Mesodermal cell (in vitro differentiated cells): ENCODE results near the gene FLNB.

Experiments used
- H3K27ac ChIP-seq: 2 replicates; pipeline ENCODE4 v1.7.0; 2013; ENCODE audit warnings: mild to moderate bottlenecking, low read depth, low read length, moderate library complexity; ENCODE audit not compliant: severe bottlenecking
- H3K36me3 ChIP-seq: 2 replicates; pipeline ENCODE4 v1.7.1; 2013; ENCODE audit warnings: mild to moderate bottlenecking, low read length, moderate library complexity; ENCODE audit not compliant: control insufficient read depth, insufficient read depth
- H3K4me1 ChIP-seq: one replicate; pipeline ENCODE4 v1.7.1; 2013; ENCODE audit warnings: mild to moderate bottlenecking, low read length; ENCODE audit not compliant: insufficient read depth, control insufficient read depth, poor library complexity, severe bottlenecking
- H3K4me3 ChIP-seq: 2 replicates; pipeline ENCODE4 v1.7.0; 2013; ENCODE audit warnings: low read length, control low read depth, mild to moderate bottlenecking; ENCODE audit not compliant: insufficient read depth, poor library complexity, severe bottlenecking; ENCODE audit errors: extremely low read depth
- H3K9me3 ChIP-seq: 2 replicates; pipeline ENCODE4 v1.7.1; 2013; ENCODE audit warnings: mild to moderate bottlenecking, low read length, moderate library complexity; ENCODE audit not compliant: control insufficient read depth
- WGBS, 2 experiments: methylation state at CpG; one replicate each; pipeline ENCODE4 v1.1.5; 2013; ENCODE audit warnings: missing lambda C conversion rate in 2 of 2; ENCODE audit not compliant: insufficient coverage in 2 of 2; 5-methylcytosine and 5-hydroxymethylcytosine counted together

Gene FLNB

DNA sequence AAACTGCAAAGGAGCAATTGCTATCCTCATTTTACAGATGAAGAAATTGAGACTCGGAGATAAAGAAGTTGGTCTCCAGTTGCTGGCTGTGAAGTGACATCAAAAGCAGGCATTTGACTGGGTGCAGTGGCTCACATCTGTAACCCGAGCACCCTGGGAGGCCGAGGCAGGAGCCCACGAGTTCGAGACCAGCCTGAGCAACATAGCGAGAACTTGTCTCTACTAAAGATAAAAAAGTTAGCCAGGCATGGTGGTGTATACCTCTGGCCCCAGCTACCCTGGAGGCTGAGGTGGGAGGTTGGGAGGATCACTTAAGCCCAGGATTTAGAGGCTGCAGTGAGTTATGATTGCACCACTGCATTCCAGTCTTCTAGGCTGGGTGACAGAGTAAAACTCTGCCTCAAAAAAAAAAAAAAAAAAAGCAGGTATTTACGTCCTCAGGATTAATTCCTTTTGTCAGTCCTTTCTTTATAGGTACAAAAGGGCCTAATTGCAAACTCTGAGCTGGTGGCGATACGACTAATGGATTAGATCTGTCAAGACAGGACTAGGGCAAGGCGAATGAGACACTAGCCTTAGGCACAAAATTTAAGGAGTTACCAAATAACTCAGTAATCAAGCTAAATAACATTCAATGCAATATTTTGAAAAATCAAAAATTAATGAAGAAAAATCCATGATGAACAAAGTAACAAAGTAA, 208.4 kb downstream of the FLNB start:
- Histone ChIP-seq H3K4me3 (no peak overlapping the region), H3K9me3 (no peaks in the 10 kb centered on the region), H3K27ac (no peak overlapping the region), H3K36me3 (no peaks in the 10 kb centered on the region), H3K4me1 (no peaks in the 10 kb centered on the region)
- 74 to 95% methylated on average over 5 to 8 of the region's 10 CpGs for WGBS, 2 experiments

DNA sequence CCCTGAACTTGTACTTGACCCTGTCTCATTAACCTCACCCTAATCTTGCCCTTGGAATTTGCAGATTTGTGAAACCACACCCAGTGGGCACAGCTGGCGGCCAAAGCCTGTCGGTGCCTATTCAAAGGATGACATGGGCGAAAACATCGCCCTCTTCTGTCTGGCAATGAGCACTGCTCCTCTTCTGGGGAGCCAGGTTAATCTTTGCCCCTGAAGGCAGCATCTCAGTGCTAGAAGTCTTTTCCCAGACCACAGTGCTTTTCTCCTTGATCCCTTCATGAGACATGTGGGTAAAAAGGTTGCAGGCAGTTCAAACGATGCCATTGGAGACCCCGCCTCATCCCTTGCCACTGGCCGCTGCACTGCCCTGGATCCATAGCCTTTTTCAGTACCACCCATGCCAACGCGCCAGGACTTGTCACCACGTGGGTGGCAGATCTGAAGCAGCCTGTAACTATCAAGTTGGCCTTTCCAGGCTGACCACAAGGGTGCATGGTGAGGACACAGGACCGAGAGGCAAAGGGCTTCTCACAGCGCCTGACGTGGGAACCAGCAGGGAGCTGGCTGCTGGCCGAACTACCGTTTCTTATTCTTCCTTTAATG, 209.1 kb downstream of the FLNB start:
- H3K4me3 ChIP-seq: no peak overlapping the region
- no peaks in the 10 kb centered on the region for H3K4me1 ChIP-seq
- H3K36me3 ChIP-seq: no peaks in the 10 kb centered on the region
- 13 to 17% methylated on average over 13 to 14 of the region's 15 CpGs for WGBS, 2 experiments
- H3K9me3 ChIP-seq: no peaks in the 10 kb centered on the region
- no peak overlapping the region for H3K27ac ChIP-seq

GRCh38 chr3:58218904-58219303, 210.7 kb downstream of the FLNB start:
- Histone ChIP-seq H3K4me1 (no peaks in the 10 kb centered on the region), H3K9me3 (no peaks in the 10 kb centered on the region), H3K36me3 (no peaks in the 10 kb centered on the region), H3K27ac (no peak overlapping the region), H3K4me3 (no peak overlapping the region)
- no CpG with 5 or more reads among the region's 1 CpG for WGBS, 2 experiments
